ENCODE results near the gene NCSTN. TPM values are rescaled to one million over a fixed set of nuclear protein-coding genes. Genes with fewer than 3 reads are reported as not detected.
"Not testable (repeated sequence)": the region's sequence is repeated elsewhere in the genome, so short reads cannot be mapped to it uniquely, and the experiment has no call there.

The NCSTN gene
- total RNA-seq, 1 donor from 2014 or later = 24.5 TPM

DNA sequence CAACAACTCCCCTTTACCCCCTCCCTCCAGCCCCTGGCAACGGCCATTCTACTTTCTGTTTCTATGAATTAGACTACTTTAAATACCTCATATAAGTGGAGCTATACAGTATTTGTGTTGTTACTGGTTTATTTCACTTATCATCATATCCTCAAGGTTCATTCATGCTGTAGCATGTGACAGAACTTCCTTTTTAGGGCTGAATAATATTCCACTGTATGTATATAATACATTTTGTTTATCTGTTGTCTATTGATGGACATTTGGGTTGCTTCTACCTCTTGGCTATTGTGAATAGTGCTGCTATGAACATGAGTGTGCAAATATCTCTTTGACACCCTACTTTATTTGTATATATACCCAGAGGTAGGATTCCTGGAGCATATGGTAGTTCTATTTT is 25.9 kb downstream of the NCSTN start:
- no peak for FAIRE-seq
- DNase-seq (ENCODE audit: low spot score in 2 of 2) = no peak

DNA sequence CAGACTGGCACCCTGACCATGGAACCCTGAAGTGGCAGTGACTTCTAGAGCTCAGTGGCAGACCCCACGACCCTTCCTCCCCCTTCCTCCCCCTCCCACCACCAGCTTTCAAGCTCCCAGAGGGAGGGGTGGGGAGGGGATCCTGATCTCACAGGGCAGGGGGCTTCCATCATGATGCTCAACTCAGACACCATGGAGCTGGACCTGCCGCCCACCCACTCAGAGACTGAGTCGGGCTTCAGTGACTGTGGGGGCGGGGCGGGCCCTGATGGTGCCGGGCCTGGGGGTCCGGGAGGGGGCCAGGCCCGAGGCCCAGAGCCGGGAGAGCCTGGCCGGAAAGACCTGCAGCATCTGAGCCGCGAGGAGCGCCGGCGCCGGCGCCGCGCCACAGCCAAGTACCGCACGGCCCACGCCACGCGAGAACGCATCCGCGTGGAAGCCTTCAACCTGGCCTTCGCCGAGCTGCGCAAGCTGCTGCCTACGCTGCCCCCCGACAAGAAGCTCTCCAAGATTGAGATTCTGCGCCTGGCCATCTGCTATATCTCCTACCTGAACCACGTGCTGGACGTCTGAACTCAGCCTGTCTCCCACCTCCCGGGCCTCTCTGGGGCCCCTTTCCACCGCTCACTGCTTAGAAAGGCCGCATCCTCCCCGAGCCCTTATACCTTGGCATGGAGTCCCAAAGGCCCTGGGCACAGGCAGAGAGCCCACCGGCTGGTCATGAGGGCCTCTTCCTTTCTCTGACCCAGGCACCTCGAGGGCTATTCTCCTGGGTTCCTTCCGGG is 27.6 kb downstream of the NCSTN start:
- DNase-seq (ENCODE audit: low spot score in 2 of 2) = no peak
- FAIRE-seq = no peak

DNA sequence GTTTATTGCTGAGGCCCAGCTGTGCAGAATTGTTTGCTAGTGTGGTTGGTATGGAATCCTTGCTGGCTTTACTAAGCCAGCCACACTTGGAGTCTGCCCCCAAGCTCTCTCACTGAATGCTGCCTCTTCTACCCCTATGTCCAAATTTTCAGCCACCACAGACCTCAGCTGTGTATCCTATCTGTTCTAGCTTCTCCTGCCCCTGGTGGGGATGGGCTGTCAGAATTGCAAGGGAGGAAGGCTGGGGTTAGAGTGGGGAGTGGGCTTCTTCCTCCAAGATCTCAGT is 28.1 kb downstream of the NCSTN start:
- FAIRE-seq = no peak

DNA sequence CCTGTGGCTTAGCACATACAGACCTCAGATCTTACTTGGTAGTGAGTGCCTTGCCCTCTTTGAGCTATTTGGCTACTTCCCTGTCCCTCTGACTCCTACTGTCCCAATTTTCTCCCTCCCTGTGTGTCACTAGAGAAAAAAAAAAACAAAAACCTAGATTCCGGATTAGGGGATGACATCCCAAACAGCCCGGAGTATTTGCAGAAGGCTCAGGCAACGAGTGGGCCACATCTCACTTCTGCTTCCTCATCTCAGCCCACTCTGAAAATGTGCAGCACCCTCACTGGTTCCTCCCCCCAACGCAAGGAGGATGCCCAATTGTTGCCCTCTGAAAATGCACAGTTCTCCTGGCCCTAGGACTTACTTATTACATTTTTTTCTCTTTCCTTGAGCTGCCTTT is 28.6 kb downstream of the NCSTN start:
- no peak for FAIRE-seq
- no peak for DNase-seq (ENCODE audit: low spot score in 2 of 2)

More for the DNA sequence above, 28.1 kb downstream of the NCSTN start:
- no peak for DNase-seq (ENCODE audit: low spot score in 2 of 2)

DNA sequence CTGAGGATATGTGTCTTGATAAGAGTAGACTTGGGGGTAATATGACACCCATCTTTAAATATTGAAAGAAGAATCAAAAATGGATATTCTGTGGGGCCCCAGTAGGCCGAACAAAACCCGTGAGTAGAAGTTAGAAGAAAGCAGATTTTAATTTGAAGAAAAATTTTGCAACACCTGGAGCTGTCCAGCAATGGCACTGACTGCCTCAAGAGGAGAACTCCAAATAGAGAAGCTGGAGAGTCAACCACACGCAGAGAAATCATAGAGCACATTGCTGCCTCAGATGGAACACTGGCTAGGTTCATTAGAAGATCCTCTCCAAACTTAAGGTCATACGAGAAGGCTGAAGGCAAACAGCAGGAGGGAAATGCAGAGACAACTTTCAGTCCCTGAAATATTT is 30.5 kb downstream of the NCSTN start:
- DNase-seq (ENCODE audit: low spot score in 2 of 2) = no peak

DNA sequence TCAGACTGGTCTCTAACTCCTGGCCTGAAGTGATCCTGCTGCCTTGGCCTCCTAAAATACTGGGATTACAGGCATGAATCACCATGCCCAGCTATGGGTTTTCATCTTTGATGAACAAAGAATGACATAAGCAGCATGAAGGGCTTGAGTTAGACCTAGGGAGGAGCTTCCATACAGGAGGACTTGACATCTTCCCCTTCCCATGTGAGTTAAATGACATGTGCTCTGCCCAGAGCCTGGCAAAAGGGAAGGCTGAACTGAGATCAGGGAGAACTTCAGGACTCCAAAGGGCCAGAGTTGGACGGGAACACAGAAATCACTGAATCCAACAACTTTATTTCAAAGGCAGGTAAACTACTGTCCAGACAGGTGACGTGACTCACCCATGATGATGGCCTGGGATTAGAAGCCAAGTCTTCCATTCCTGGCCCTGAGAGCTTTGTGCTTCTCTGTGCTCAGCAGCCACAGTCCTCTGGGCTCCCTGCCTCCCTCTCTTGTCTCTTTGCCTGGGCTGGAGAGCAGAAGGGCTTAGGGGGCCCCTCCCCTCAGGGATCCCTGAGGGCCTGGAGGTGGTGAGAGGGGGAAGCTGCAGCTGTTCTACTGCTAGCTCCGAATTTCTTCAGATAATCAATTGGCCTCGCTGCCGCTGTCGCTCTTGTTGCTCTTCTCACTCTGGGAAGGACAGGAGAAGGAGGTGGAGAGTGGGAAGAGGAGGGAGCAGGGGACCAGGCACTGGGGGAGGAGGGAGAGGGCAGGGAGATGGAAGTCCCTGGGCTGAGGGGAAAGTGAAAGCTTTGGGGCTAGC is 31.3 kb downstream of the NCSTN start:
- no peak for DNase-seq (ENCODE audit: low spot score in 2 of 2)
- no peak for FAIRE-seq

More for the DNA sequence above, 30.5 kb downstream of the NCSTN start:
- no peak for FAIRE-seq

DNA sequence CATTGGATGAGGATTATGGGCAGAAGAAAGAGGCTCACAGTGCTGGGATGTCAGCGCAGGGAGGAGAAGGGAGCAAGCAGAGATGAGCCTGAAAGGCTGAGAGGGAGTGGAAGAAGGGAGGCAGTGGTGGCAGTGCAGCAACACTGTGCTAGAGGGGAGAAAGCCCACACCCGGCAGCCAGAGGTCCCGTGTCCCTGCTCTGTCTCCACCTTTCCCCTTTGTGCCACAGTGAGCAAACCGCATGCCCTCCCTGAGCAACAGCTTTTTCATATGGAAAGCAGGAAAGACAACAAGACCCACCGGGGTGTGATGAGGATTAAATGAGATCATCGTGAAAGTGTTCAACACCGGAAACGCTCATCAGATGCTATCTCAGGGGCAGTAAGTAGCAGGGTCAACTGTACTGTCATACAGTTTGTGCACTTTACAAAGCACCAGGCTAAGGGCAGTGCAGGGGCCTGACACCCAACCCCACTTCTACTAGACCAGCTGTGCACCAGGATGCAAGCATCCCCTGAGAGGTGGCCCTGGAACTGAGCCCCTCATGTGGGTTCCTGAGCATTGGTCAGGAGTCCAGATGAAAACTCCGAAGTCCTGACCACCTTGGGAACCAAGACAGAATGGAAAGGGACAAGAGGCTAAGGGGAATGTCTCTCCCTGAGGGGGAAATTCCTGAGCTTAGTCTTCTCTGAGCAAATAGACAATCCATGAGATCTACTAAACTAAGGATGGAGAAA is 32.8 kb downstream of the NCSTN start:
- no peak for FAIRE-seq

DNA sequence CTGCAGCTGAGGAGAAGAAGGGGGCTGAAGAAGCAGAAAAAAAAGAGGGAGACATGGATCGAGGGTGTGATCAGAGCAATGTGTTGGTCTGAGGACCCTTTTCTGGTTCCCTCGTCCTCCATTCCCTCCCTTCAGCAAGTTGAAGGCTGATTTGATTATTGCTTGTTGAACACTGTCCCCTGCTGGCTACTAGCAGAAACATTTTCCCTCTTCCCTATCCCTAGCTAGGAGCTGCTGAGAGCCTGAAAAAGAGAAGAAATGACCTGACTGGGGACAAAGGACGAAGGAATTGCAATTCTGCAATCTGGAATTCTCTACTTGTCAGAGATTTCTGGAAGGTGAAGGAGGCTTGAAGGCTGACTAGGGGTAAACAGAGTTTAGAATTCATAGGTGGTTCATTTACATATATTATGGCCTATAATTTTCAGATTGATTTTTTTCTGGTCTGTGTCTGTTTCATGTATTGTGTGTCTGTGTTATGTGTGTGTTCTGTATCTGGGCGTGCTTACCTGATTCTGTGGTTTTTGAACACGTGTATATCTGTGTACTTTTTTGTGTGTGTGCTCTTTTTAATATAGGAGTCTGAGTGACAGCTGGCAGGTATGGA is 33.4 kb downstream of the NCSTN start:
- DNase-seq (ENCODE audit: low spot score in 2 of 2) = peak; percentile 64 to 65
- no peak for FAIRE-seq

More for the DNA sequence above, 32.8 kb downstream of the NCSTN start:
- DNase-seq (ENCODE audit: low spot score in 2 of 2) = no peak

DNA sequence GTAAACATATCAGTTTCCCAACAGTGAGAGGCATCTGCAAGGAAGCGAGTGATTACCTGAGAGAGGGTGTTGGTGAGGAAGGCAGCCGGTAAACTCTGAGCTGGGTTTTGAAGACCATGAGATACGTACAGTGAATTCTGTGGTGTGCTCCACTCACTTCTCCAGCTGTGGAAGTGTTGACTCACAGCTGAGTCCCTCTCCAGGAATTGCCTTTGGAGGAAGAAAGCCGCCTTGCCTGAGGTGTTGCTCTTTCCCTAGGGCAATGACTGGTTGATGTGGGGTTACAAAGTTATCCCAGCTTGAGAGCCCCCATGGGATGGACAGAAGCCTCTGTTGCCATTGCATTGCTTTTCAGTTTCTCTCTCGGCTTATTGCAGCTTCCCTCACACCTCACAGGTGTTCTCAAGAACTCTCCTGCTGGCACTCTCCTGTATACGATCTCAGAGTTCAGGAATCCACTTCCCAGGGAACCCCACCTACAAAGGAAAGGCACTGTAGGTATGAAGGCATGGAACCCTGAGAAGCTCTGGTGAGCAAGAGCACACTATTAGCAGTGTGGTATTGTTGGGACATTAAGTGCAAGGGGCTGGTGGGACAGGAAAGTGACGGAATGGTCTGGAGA is 34.5 kb downstream of the NCSTN start:
- FAIRE-seq (no peak), DNase-seq (ENCODE audit: low spot score in 2 of 2) (no peak)

DNA sequence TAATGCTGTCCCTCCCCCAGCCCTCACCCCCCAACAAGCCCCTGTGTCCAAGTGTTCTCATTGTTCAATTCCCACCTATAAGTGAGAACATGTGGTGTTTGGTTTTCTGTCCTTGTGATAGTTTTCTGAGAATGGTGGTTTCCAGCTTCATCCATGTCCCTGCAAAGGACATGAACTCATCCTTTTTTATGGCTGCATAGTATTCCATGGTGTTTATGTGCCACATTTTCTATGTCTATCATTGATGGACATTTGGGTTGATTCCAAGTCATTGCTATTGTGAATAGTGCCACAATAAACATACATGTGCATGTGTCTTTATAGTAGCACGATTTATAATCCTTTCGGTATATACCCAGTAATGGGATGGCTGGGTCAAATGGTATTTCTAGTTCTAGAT is 41.6 kb downstream of the NCSTN start:
- not testable (repeated sequence) for FAIRE-seq; DNase-seq (ENCODE audit: low spot score in 2 of 2)

DNA sequence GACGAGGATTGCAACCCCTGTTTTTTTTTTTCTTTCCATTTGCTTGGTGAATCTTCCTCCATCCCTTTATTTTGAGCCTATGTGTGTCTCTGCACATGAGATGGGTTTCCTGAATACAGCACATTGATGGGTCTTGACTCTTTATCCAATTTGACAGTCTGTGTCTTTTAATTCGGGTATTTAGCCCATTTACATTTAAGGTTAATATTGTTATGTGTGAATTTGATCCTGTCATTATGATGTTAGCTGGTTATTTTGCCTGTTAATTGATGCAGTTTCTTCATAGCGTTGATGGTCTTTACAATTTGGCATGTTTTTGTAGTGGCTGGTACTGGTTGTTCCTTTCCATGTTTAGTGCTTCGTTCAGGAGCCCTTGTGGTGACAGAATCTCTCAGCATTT is 45.2 kb downstream of the NCSTN start:
- not testable (repeated sequence) for DNase-seq (ENCODE audit: low spot score in 2 of 2); FAIRE-seq

DNA sequence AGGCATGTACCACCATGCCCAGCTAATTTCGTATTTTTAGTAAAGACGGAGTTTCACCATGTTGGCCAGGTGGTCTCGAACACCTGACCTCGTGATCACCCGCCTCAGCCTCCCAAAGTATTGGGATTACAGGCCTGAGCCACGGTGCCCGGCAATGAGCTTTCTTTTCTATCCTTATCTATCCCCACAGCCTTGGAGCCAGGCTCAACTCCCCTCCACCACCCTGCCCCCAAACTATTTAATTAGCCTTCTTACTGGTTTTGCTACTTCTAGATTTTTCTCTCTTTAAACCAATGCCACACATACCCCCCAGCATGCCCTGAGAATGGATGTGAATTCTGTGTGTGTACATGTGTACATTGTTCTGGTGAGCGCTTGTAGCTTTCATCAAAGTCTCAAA is 51.5 kb downstream of the NCSTN start:
- DNase-seq (ENCODE audit: low spot score in 2 of 2) (no peak), FAIRE-seq (no peak)

DNA sequence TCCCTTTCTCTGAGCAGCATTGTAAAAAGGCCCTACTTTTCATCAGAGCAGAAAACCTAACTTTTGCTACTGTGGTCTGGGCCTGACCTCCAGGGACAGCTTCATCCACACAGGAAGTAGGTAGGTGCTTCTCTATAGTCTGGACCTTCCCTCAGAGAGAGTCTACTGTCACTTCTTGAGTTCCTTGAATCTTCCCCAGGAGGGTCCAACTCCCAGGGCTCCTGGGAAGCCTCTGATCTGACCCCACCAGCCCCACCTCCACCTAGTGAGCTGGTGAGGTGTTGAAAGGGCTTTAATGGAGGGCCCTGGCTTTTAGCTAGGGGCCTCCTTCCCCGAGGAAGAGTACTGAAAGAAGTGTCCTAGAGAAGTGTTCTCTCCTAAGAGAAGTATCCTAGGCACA is 54.5 kb downstream of the NCSTN start:
- FAIRE-seq = no peak
- no peak for DNase-seq (ENCODE audit: low spot score in 2 of 2)

DNA sequence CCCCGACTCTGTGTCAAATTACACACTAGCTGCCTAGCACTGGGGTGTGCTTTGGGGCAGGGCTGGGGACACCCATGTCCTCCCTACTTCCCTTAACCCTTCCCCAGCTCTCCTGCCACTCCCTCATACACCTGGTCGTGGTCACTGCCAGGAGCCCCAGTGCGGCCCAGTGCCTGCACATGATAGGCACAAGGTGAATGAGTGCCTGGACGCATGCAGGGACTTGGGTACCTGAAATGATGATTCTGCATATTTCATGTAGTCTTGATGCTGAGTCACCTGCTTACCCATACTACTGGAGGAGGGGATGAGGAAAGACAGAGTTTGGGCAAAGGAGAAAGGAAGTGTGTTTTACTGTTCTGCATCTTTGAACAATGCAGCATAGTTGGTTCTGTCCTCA is 55.6 kb downstream of the NCSTN start:
- FAIRE-seq (no peak), DNase-seq (ENCODE audit: low spot score in 2 of 2) (no peak)

DNA sequence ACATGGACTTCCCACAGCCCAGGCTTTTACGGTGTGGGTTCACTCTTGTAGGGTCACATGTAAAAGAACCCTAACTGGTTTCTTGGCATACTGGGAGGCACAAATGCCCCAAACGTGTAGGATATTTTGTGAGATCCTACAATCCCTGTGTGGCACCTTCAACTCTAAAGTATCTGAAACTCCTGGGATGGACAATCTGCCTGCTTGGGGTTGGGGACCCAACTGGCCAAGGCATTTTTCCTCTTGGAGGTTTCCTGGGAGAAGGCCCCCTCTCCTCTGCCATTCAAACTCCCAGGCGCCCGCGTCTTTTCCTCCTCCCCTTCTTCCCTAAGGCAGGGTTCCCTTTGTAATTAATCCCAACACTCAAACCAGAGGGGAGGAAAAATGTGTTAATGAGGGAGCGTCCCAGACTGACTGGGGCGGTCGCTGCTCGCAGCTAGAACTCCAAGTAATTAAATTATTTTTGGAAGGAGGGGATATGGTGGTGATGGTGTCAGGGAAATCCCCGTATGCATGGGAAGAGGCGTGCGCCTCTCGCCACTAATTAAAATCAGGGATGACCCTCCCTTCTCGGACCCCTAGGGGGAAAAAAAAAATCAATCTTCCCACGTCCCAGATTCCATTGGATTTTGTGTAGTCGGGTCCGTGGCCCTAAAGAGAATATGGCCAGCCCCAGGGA is 56.5 kb downstream of the NCSTN start:
- DNase-seq (ENCODE audit: low spot score in 2 of 2) (no peak), FAIRE-seq (no peak)

DNA sequence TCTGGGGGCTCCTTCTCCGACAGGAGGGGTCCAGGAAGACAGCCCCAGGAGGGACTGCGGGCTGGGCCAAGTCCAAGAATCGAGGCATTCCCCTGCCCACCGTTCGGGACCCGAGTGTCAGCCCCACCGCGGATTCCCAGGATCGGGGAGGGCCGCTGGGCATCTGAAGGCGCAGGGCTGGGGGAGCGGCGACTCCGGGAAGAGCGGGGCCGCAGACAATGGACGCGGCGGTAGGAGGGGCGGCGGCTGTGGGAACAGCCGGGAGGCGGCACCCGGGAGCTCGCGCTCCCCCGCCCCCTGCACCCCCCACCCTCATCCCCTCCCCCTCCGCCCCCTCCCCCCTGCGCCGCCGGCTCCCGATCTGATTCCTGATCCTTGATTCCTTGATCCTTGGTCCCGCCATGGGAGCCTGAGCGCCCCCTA is 57.1 kb downstream of the NCSTN start, which contains the start of gene VANGL2:
Gene VANGL2, plus strand, starts transcription at position 342 of the 423 bp plus-strand sequence. CDS start 15,274 bp downstream, outside the sequence.
- peak; percentile 90 to 92 for DNase-seq (ENCODE audit: low spot score in 2 of 2)
- no peak for FAIRE-seq

DNA sequence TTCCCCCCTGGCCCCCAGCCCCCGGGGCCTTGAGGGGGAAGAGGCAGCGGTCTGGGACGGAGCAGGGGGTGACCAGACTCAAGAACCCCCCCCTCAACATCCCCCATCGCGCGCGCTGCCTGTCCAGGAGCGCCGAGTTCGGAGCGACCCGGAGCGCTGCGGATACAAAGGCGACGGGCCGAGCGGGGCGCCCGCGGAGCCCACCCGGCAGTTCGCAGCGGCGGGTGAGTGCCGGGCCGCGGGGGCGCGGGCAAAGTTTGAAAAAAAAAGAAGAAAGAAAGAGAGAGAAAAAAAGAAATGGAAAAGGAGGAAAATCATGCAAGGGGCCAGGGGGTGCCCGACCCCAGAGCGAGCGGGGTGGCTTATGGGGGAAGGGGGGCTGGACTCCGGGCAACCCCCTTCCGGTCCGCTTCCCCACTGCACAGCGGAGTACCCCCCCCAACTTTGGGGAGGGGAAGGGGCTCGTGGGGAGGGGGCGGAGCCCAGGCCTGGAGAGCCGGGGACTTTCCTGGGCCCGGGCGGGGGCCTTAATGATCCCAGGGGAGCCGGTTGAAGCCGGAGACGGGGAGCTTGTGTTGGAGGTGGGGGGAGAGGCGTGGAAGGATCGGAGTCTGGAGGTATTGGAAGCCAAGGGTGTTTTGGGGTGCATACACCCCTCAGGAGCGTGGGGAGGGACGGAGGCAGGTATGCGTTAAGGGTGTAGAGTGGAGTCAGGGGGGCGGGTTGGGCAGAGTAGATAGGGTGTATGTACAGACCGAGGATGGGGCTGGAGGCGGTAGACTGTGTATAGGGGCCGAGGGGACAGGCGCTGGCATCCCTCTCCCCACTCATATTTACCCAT is 57.7 kb downstream of the NCSTN start:
- no peak for FAIRE-seq

DNA sequence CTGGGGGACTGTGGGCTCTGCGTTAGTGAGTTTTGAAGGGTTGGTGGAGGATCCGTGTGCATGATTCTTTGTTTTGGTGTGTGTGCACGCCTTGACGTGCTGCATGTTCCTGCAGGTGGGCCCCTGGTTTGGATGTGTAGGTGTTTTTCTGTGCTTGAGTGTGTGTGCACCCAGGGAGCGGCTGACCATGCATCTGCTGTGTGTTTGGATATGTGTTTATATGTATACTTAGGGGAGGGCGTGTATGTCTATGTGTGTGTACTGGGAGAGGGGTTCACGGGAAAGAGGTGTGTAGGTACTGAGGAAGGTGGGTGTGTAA is 58.3 kb downstream of the NCSTN start:
- no peak for DNase-seq (ENCODE audit: low spot score in 2 of 2)
- no peak for FAIRE-seq

More for the DNA sequence above, 57.7 kb downstream of the NCSTN start:
- DNase-seq (ENCODE audit: low spot score in 2 of 2) = peak; percentile 46 to 48

All from frontal cortex (tissue), 4 donors.